T-cell (primary cell): ENCODE data around the gene RERE. TPM values are rescaled to one million over a fixed set of nuclear protein-coding genes. Genes with fewer than 3 reads are reported as not detected.

Experiments
- ATAC-seq, 4 experiments: fragments of 200-7000 bp in 3 of 4; fragments of 150-1000 bp in 1 of 4; cut with Tn5 transposase; replicated peaks in 1 of 4; 1 replicate in 3 of 4; 2 replicates in 1 of 4; pipeline ENCODE4 v1.10.0; 2021; ENCODE audit warnings: moderate library complexity in 3 of 4, mild to moderate bottlenecking in 2 of 4, moderate number of reproducible peaks in 1 of 4
- CTCF ChIA-PET, 2 donors: fragments of 300-600 bp; sonication (Branson Sonifier 250); formaldehyde crosslinking; loops; one replicate each; lab custom pipeline; 2022; ENCODE audit warnings: antibody characterized with exemption in 2 of 2; lab: Charles Lee
- POLR2A ChIA-PET, 2 donors: fragments of 300-600 bp; sonication (Branson Sonifier 250); formaldehyde crosslinking; loops; one replicate each; lab custom pipeline; 2022; ENCODE audit warnings: antibody characterized with exemption in 2 of 2; lab: Charles Lee
- DNase-seq, 35 experiments: peaks; one replicate each; pipeline versions ENCODE4 v3.0.0 to v3.0.0-alpha.2; 2013 to 2023
- H3K27ac ChIP-seq: one replicate; pipeline ENCODE4 v1.5.1; 2013; ENCODE audit warnings: low read length
- H3K27me3 ChIP-seq, 2 experiments: replicated peaks in 1 of 2; 1 replicate in 1 of 2; 2 replicates in 1 of 2; pipeline versions ENCODE4 v1.6.1 to v1.7.0; 2013; ENCODE audit warnings: low read length in 1 of 2, mixed read lengths in 1 of 2; ENCODE audit not compliant: control insufficient read depth in 2 of 2, insufficient read depth in 2 of 2; ENCODE audit errors: extremely low read depth in 1 of 2
- H3K36me3 ChIP-seq, 2 donors: 1 replicate in 1 of 2; 2 replicates in 1 of 2; pipeline versions ENCODE4 v1.6.1 to v1.7.0; 2013; ENCODE audit warnings: low read length in 1 of 2; ENCODE audit not compliant: control insufficient read depth in 2 of 2, insufficient read depth in 1 of 2; ENCODE audit errors: extremely low read depth in 1 of 2
- H3K4me1 ChIP-seq, 2 experiments: 1 replicate in 1 of 2; 2 replicates in 1 of 2; pipeline versions ENCODE4 v1.6.1 to v1.7.0; 2013; ENCODE audit warnings: low read length in 2 of 2, mixed read lengths in 1 of 2; ENCODE audit not compliant: insufficient read depth in 2 of 2, control insufficient read depth in 1 of 2; ENCODE audit errors: extremely low read depth in 1 of 2
- H3K4me3 ChIP-seq, 2 donors: 1 replicate in 1 of 2; 2 replicates in 1 of 2; pipeline versions ENCODE4 v1.5.1 to v1.7.0; 2013; ENCODE audit warnings: mild to moderate bottlenecking in 2 of 2, low read length in 1 of 2, moderate library complexity in 1 of 2; ENCODE audit not compliant: control insufficient read depth in 1 of 2; ENCODE audit errors: extremely low read depth in 1 of 2
- H3K9me3 ChIP-seq: 2 replicates; pipeline ENCODE4 v1.7.0; 2013
- H3K27ac Mint-ChIP-seq, 2 donors: one replicate each; pipeline ENCODE4 v1.8.0; 2020 to 2021; ENCODE audit warnings: mild to moderate bottlenecking in 2 of 2, mixed read lengths in 2 of 2
- H3K27me3 Mint-ChIP-seq, 2 donors: one replicate each; pipeline ENCODE4 v1.8.0; 2021 to 2022; ENCODE audit warnings: mixed read lengths in 2 of 2
- H3K36me3 Mint-ChIP-seq: one replicate; pipeline ENCODE4 v1.8.0; 2021; ENCODE audit warnings: mixed read lengths
- H3K4me1 Mint-ChIP-seq, 3 donors: one replicate each; pipeline ENCODE4 v1.8.0; 2020 to 2022; ENCODE audit warnings: mixed read lengths in 3 of 3, mild to moderate bottlenecking in 1 of 3
- H3K4me3 Mint-ChIP-seq, 3 donors: one replicate each; pipeline ENCODE4 v1.8.0; 2020 to 2022; ENCODE audit warnings: mild to moderate bottlenecking in 3 of 3, mixed read lengths in 3 of 3, moderate library complexity in 3 of 3
- H3K9me3 Mint-ChIP-seq, 3 donors: one replicate each; pipeline ENCODE4 v1.8.0; 2020 to 2022; ENCODE audit warnings: mixed read lengths in 3 of 3
- WGBS: methylation state at CpG from one replicate; pipeline ENCODE4 v1.1.5; 2013; ENCODE audit warnings: missing lambda C conversion rate; ENCODE audit not compliant: insufficient coverage; 5-methylcytosine and 5-hydroxymethylcytosine counted together
- total RNA-seq, 35 experiments: library from RNA in 6 of 35; stranded (reverse) in 6 of 35; fragments of 120-200 nt in 1 of 35; gene quantifications; one replicate each; pipeline versions ENCODE4 v1.2.1 to v1.2.4 and lab custom pipeline; 2013 to 2026

RERE gene
- total RNA-seq, 5 donors from 2014 or later (not counting 1 experiment from before 2014, with no cell fraction given): 85.1 to 116 (median 103) TPM

- ChIA-PET POLR2A (no interaction called here), CTCF (no interaction called here)
- no peak overlapping the region for H3K4me3 ChIP-seq
- no peaks in the 10 kb centered on the region for H3K27me3 ChIP-seq
- no peaks in the 10 kb centered on the region for H3K9me3 ChIP-seq
- Mint-ChIP-seq H3K4me3 (no peak overlapping the region), H3K4me1 (no peaks in the 10 kb centered on the region), H3K9me3 (peaks cover 0 to 3% (median 2%) of the 10 kb centered on the region in 3 donors), H3K27me3 (no peaks in the 10 kb centered on the region), H3K27ac (no peak overlapping the region), H3K36me3 (peaks cover 10% of the 10 kb centered on the region)
- H3K36me3 ChIP-seq: no peaks in the 10 kb centered on the region
- H3K4me1 ChIP-seq: no peaks in the 10 kb centered on the region
- WGBS: 91% methylated on average over 13 of the region's 13 CpGs
- no peak overlapping the region for H3K27ac ChIP-seq
- ATAC-seq: no peak
- no peak for DNase-seq
These were observed 478.2 kb downstream of the RERE start for GRCh38 chr1:8339203-8339600.

GRCh38 chr1:8338526-8339202, 478.8 kb downstream of the RERE start:
- H3K9me3 ChIP-seq: no peaks in the 10 kb centered on the region
- H3K4me3 ChIP-seq: no peak overlapping the region
- Mint-ChIP-seq H3K27ac (no peak overlapping the region), H3K36me3 (peaks cover 10% of the 10 kb centered on the region), H3K9me3 (peaks cover 0 to 3% (median 2%) of the 10 kb centered on the region in 3 donors), H3K4me1 (no peaks in the 10 kb centered on the region), H3K27me3 (no peaks in the 10 kb centered on the region), H3K4me3 (no peak overlapping the region)
- H3K27ac ChIP-seq: no peak overlapping the region
- no peaks in the 10 kb centered on the region for H3K36me3 ChIP-seq
- no peaks in the 10 kb centered on the region for H3K27me3 ChIP-seq
- no peak for DNase-seq
- POLR2A ChIA-PET: no interaction called here
- CTCF ChIA-PET: interaction anchor here in 1 of 2 donors (0.5 kb wide), 1 partner anchor 142 kb away, joined by 5 read pairs; no protein-coding TSS in a partner anchor
- H3K4me1 ChIP-seq: no peaks in the 10 kb centered on the region
- WGBS: 95% methylated on average over 19 of the region's 26 CpGs
- ATAC-seq: no peak

GRCh38 chr1:8337776-8338525, 479.5 kb downstream of the RERE start:
- Histone ChIP-seq H3K27ac (no peak overlapping the region), H3K27me3 (no peaks in the 10 kb centered on the region), H3K4me3 (no peak overlapping the region), H3K9me3 (no peaks in the 10 kb centered on the region), H3K4me1 (no peaks in the 10 kb centered on the region), H3K36me3 (no peaks in the 10 kb centered on the region)
- peaks cover 10% of the 10 kb centered on the region for H3K36me3 Mint-ChIP-seq
- H3K27me3 Mint-ChIP-seq: no peaks in the 10 kb centered on the region
- no peak overlapping the region for H3K27ac Mint-ChIP-seq
- no peak for DNase-seq
- no peak overlapping the region for H3K4me3 Mint-ChIP-seq
- ChIA-PET CTCF (interaction anchor here in 1 of 2 donors (0.5 kb wide), 1 partner anchor 143 kb away, joined by 5 read pairs; no protein-coding TSS in a partner anchor), POLR2A (no interaction called here)
- WGBS: 92% methylated on average over 20 of the region's 25 CpGs
- H3K4me1 Mint-ChIP-seq: no peaks in the 10 kb centered on the region
- no peak for ATAC-seq
- peaks cover 0 to 3% (median 2%) of the 10 kb centered on the region in 3 donors for H3K9me3 Mint-ChIP-seq

- no peaks in the 10 kb centered on the region for H3K9me3 ChIP-seq
- POLR2A ChIA-PET: no interaction called here
- Mint-ChIP-seq H3K9me3 (peaks cover 0 to 3% (median 2%) of the 10 kb centered on the region in 3 donors), H3K4me3 (no peak overlapping the region), H3K27ac (no peak overlapping the region), H3K4me1 (no peaks in the 10 kb centered on the region), H3K36me3 (peaks cover 10% of the 10 kb centered on the region), H3K27me3 (no peaks in the 10 kb centered on the region)
- H3K36me3 ChIP-seq: no peaks in the 10 kb centered on the region
- ATAC-seq (no peak), DNase-seq (no peak)
- H3K4me3 ChIP-seq: no peak overlapping the region
- no peaks in the 10 kb centered on the region for H3K4me1 ChIP-seq
- 93% methylated on average over 16 of the region's 27 CpGs for WGBS
- CTCF ChIA-PET: no interaction called here
- H3K27me3 ChIP-seq: no peaks in the 10 kb centered on the region
- H3K27ac ChIP-seq: no peak overlapping the region
These were observed 482.2 kb downstream of the RERE start for GRCh38 chr1:8335246-8335645.

- no peak overlapping the region for H3K27ac ChIP-seq
- DNase-seq (no peak), ATAC-seq (no peak)
- H3K4me1 ChIP-seq: no peaks in the 10 kb centered on the region
- ChIA-PET POLR2A (interaction anchor here in 1 of 2 donors (0.7 kb wide), 1 partner anchor 1964 kb away, joined by 3 read pairs; no protein-coding TSS in a partner anchor), CTCF (interaction anchor here in 1 of 2 donors (0.7 kb wide), 1 partner anchor 302 kb away, joined by 5 read pairs; no protein-coding TSS in a partner anchor)
- Mint-ChIP-seq H3K4me3 (no peak overlapping the region), H3K4me1 (no peaks in the 10 kb centered on the region), H3K27me3 (no peaks in the 10 kb centered on the region), H3K9me3 (peaks cover 0 to 3% (median 2%) of the 10 kb centered on the region in 3 donors), H3K36me3 (peaks cover 7% of the 10 kb centered on the region), H3K27ac (no peak overlapping the region)
- no peaks in the 10 kb centered on the region for H3K27me3 ChIP-seq
- no peaks in the 10 kb centered on the region for H3K36me3 ChIP-seq
- H3K4me3 ChIP-seq: no peak overlapping the region
- H3K9me3 ChIP-seq: no peaks in the 10 kb centered on the region
- 88% methylated on average over 19 of the region's 24 CpGs for WGBS
These were observed 483.2 kb downstream of the RERE start for GRCh38 chr1:8334106-8334851.
